ENCODE measurements around the gene TSPEAR. TPM values are rescaled to one million over a fixed set of nuclear protein-coding genes. Genes with fewer than 3 reads are reported as not detected.

Gene TSPEAR
- total RNA-seq, 4 donors from 2014 or later = not detected

DNA sequence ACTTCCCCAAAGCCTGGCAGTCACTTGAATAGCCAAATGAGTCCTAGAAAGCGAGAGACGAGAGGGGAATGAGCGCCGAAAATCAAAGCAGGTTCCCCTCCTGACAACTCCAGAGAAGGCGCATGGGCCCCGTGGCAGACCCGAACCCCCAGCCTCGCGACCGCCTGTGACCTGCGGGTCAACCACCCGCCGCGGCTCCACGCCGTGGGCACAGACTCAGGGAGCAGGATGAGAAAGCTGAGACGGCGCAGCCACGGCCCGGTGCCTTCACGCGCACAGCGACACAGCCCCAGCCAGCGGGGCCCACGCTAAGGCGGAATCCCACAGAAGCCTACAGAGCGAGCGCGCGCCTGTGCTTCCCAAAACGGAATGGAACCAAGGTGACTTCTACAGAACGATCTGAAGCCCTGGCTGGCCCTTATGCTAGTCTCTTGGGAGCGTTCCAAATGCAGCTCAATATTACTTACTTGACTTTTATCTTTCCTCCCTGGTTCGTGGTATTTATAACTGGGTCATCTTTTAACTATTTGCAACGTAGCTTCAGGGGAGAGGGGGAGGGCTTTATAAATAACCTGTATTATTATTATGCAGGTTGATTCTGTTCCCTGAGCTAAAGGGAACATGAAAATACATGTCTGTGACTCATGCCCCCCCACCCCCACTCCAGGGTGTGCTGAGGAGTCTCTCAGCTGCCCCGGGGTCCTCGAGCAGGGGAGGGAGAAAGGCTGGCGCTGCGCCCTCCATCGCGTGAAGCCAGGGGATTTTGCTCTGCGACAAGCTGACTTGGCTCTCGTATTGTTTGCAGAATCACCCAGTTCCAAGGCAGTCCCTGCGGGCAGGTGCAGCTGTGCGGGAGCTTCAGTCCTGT is 1.7 kb downstream of the TSPEAR start:
- 8% methylated on average over 44 of the region's 45 CpGs; no CpG with 5 or more reads in 1 of the 2 donors for WGBS, 2 donors (ENCODE audit: low coverage in 1 of 2)
- Histone ChIP-seq H3K9me3 (no peaks in the 10 kb centered on the region), H3K4me1 (peaks cover 0 to 4% (median 2%) of the 10 kb centered on the region in 4 donors), H3K36me3 (no peaks in the 10 kb centered on the region), H3K4me3 (no peak overlapping the region), H3K27me3 (peaks cover 94% of the 10 kb centered on the region), H3K27ac (no peak overlapping the region)
- in situ Hi-C loops (cut with MboI; ENCODE audit: low pct_ligation_motif_present in 1 of 4, low pct_unique_long_range_greater_than_20kb in 1 of 4, low sequenced_read_pairs in 3 of 4) (no loop called here), intact Hi-C loops (cut with DNase I; ENCODE audit: low total_unique reads) (no loop called here)
- no peak for DNase-seq
- no peak for TF ChIP-seq POLR2A (IDR thresholded peaks at IDR 0.05)
- TF ChIP-seq POLR2AphosphoS5 (IDR thresholded peaks at IDR 0.05) = no peak

DNA sequence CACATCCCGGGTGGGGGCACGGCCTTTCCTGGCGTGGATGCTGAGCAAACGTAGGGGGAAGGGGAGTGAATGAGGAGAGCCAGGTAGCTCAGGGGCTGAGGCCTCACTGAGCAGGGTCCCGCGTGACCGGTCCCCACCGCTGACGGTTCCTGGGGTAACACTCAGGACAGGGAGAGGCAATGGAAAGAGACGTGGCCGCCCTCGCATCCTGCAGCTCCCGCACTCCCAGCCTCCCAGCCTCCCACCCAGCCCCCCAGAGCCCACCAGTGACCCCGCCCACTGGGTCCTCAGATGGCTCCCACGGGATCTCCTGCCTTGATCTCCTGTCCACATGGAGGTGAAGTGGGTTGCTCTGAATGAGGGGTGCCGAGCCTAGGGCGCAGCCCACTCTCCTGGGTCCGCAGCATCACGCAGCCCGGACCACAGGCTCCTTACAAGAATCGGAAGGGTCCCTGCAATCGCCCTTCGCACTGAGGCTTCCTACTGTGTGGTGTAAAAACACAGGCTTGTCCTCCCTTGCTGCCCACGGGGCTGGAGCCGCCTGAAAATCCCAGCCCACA is 2.4 kb downstream of the TSPEAR start:
- no peaks in the 10 kb centered on the region for H3K36me3 ChIP-seq
- peaks cover 0 to 4% (median 2%) of the 10 kb centered on the region in 4 donors for H3K4me1 ChIP-seq
- 0 to 12% methylated on average over 1 to 25 of the region's 25 CpGs for WGBS, 2 donors (ENCODE audit: low coverage in 1 of 2)
- no peak for DNase-seq
- TF ChIP-seq, protein P1, sequence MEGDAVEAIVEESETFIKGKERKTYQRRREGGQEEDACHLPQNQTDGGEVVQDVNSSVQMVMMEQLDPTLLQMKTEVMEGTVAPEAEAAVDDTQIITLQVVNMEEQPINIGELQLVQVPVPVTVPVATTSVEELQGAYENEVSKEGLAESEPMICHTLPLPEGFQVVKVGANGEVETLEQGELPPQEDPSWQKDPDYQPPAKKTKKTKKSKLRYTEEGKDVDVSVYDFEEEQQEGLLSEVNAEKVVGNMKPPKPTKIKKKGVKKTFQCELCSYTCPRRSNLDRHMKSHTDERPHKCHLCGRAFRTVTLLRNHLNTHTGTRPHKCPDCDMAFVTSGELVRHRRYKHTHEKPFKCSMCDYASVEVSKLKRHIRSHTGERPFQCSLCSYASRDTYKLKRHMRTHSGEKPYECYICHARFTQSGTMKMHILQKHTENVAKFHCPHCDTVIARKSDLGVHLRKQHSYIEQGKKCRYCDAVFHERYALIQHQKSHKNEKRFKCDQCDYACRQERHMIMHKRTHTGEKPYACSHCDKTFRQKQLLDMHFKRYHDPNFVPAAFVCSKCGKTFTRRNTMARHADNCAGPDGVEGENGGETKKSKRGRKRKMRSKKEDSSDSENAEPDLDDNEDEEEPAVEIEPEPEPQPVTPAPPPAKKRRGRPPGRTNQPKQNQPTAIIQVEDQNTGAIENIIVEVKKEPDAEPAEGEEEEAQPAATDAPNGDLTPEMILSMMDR (IDR thresholded peaks at IDR 0.05) = no peak
- no peak for TF ChIP-seq POLR2A (IDR thresholded peaks at IDR 0.05)
- TF ChIP-seq POLR2AphosphoS5 (IDR thresholded peaks at IDR 0.05) = no peak
- TF ChIP-seq EP300 (IDR thresholded peaks at IDR 0.05; ENCODE audit: low read depth) = no peak
- intact Hi-C loops (cut with DNase I; ENCODE audit: low total_unique reads) = no loop called here
- H3K9me3 ChIP-seq = no peaks in the 10 kb centered on the region
- no peak overlapping the region for H3K4me3 ChIP-seq
- H3K27ac ChIP-seq = no peak overlapping the region
- H3K27me3 ChIP-seq = peaks cover 93% of the 10 kb centered on the region
- in situ Hi-C loops (cut with MboI; ENCODE audit: low pct_ligation_motif_present in 1 of 4, low pct_unique_long_range_greater_than_20kb in 1 of 4, low sequenced_read_pairs in 3 of 4) = no loop called here

DNA sequence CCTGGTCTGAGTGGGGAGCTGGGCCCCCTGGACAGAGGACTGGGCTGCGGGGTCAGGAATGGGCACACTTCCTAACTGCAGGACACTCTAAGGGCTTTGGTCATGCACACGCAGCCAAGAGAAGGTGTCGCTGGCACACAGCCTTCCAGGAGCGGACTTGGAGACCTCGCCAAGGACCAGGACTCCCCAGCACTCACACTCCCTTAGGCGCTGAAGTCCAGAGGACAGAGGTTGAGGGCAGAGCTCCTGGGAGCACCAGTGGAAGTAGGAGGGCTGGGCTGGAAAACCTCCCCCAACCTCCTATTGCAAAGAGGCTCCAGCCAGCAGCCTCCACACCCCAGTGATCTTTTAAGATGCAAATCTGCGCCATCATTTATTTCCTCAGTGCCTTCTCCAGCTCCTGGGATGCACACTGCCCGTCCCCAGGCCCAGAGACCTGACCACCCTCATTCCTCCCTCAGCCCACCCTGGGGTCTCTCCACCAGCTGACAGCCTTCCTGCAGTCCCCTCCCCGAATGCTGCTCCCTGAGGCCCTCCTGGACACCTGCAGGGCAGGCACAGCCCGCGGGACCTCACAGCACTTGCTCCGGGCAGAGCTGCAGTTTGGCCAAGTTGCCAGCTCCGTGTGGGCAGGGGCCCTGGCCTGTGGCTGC is 3.0 kb downstream of the TSPEAR start:
- DNase-seq = no peak
- Histone ChIP-seq H3K27me3 (peaks cover 93% of the 10 kb centered on the region), H3K4me1 (peaks cover 0 to 4% (median 2%) of the 10 kb centered on the region in 4 donors), H3K36me3 (no peaks in the 10 kb centered on the region), H3K27ac (no peak overlapping the region), H3K9me3 (no peaks in the 10 kb centered on the region), H3K4me3 (no peak overlapping the region)
- in situ Hi-C loops (cut with MboI; ENCODE audit: low pct_ligation_motif_present in 1 of 4, low pct_unique_long_range_greater_than_20kb in 1 of 4, low sequenced_read_pairs in 3 of 4) = no loop called here
- intact Hi-C loops (cut with DNase I; ENCODE audit: low total_unique reads) = no loop called here
- 4% methylated on average over 12 of the region's 13 CpGs; no CpG with 5 or more reads in 1 of the 2 donors for WGBS, 2 donors (ENCODE audit: low coverage in 1 of 2)
- TF ChIP-seq POLR2A (IDR thresholded peaks at IDR 0.05) (no peak), POLR2AphosphoS5 (IDR thresholded peaks at IDR 0.05) (no peak), EP300 (IDR thresholded peaks at IDR 0.05; ENCODE audit: low read depth) (no peak)
- TF ChIP-seq, protein P1 (IDR thresholded peaks at IDR 0.05) = no peak

DNA sequence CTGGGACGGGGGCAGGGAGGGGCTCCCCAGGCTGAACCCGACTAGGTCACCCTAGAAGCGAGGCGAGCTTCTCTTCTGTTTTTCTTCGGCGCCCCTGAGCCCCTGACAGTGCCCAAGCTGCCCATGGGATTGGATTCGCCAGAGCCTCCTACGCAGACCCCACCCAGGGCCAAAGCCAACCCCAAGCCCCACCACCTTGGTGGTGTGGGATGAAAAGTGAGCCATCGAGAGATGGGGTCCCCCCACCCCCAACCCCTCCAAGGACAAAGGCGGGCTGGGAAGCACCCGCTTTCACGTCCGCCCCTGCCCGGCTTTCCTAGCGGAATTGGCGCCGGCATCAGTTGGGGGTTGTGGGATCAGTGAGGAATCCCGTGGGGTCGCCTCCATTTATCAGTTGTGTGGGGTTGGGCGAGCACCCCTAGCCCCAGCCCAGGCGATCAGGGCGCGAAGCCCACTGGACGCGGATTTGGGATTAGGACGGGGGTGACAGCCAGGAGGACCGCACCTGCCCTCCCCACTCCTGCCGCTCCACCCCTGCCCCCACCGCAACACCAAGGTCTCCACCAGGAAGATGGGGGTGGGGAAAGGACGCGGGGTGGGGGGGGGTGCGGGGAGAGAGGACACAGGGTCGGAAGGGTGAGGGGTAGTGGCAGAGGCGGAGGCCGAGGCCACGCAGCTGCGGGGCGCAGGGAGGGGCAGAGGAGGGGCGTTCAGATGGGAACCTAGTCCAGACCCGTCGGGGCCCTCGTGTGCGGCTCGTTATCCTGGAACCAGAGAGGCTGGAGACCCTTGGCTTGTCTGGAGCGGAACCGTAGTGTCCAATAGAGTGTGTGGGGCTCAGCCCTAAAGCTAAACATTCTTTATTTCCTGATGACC is 4.4 kb downstream of the TSPEAR start:
- 21% methylated on average over 42 of the region's 46 CpGs; no CpG with 5 or more reads in 1 of the 2 donors for WGBS, 2 donors (ENCODE audit: low coverage in 1 of 2)
- peaks cover 0 to 4% (median 2%) of the 10 kb centered on the region in 4 donors for H3K4me1 ChIP-seq
- no peak for TF ChIP-seq POLR2A (IDR thresholded peaks at IDR 0.05)
- TF ChIP-seq EP300 (IDR thresholded peaks at IDR 0.05; ENCODE audit: low read depth) = no peak
- no peak for TF ChIP-seq POLR2AphosphoS5 (IDR thresholded peaks at IDR 0.05)
- TF ChIP-seq, protein P1 (IDR thresholded peaks at IDR 0.05) = no peak
- H3K9me3 ChIP-seq = no peaks in the 10 kb centered on the region
- no peak overlapping the region for H3K4me3 ChIP-seq
- H3K27me3 ChIP-seq = peaks cover 87% of the 10 kb centered on the region
- DNase-seq = no peak
- in situ Hi-C loops (cut with MboI; ENCODE audit: low pct_ligation_motif_present in 1 of 4, low pct_unique_long_range_greater_than_20kb in 1 of 4, low sequenced_read_pairs in 3 of 4) = no loop called here
- H3K36me3 ChIP-seq = no peaks in the 10 kb centered on the region
- no peak overlapping the region for H3K27ac ChIP-seq
- intact Hi-C loops (cut with DNase I; ENCODE audit: low total_unique reads) = no loop called here
